Ramos (cell line): ENCODE data around the gene ZBED1.
"Not testable (repeated sequence)": the region's sequence is repeated elsewhere in the genome, so short reads cannot be mapped to it uniquely, and the experiment has no call there.

ENCODE experiments used
- in situ Hi-C: fragments of 300-500 bp; cut with MboI; formaldehyde crosslinking; loops from one replicate; pipeline ENCODE4 v1.14.3; 2022; ENCODE audit warnings: low sequenced_read_pairs; ENCODE audit not compliant: unreplicated experiment

Gene ZBED1

DNA sequence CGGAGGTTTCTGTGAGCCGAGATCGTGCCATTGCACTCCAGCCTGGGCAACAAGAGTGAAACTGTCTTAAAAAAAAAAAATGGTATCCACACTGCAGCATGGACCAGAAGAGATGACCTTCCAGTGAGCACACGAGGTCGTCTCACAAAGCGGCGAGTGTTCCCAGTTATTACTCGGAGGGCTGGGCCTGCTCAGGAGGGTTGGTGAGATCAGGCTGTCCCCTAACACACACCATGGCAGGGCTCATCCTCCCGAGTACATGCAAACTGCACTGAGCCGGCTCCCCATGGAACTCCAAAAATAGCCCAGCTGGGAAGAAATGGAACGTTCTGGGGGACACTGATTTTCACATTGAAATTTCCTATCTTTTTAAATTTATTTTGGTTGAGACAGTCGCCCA, 19.2 kb downstream of the ZBED1 start:
- in situ Hi-C loops, result not testable (repeated sequence)

DNA sequence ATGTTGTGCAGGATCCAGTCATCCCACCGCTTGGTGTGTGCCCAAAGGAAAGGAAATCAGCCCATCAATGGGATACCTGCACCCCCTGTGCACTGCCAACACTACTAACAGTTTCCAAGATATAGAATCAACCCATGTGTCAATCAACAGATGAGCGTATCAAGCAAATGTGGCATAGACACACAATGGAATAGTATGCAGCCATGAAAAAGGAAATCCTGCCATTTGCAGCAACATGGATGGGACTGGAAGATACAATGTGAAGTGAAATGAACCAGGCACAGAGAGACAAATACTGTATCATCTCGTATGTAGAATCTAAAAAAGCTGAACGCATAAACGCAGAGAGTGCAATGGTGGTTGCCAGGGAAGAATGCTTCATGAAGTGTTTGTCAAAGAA, 20.8 kb downstream of the ZBED1 start:
- in situ Hi-C loops, result not testable (repeated sequence)

DNA sequence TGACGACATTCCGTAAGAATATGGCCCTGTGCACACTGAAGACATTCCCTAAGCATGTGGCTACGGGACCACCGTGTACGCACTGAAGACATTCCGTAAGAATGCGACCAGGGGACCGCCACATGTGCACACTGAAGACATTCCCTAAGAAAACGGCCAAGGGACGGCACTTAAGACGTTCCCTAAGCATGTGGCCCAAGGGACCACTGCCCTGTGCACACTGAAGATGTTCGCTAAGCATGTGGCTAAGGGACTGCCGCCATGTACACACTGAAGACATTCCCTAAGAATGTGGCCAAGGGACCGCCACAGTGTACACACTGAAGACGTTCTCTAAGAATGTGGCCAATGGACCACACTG, 21.4 kb downstream of the ZBED1 start:
- in situ Hi-C loops, result no loop called here

- in situ Hi-C loops, result no loop called here
These were observed 22.0 kb downstream of the ZBED1 start for GRCh38 chrX:2478546-2479419.

DNA sequence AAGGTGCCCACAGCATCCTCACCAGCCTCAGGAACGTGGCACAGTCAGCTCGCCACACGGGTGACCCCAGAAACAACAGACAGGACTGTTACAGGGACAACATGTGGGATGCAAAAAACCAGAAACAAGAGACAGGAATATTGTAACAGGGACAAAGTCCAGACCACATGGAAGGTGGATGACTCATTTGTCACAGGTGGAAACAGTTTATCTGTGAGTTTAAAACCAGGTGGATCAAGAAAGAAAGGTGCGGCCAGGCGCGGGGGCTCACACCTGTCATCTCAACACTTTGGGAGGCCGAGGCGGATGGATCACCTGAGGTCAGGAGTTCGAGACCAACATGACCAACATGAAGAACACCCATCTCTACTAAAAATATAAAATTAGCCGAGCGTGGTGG, 23.5 kb downstream of the ZBED1 start:
- in situ Hi-C loops, result not testable (repeated sequence)

GRCh38 chrX:2474963-2475726, 25.6 kb downstream of the ZBED1 start:
- in situ Hi-C loops, result no loop called here

- in situ Hi-C loops, result no loop called here
These were observed 26.4 kb downstream of the ZBED1 start for GRCh38 chrX:2474280-2474962.

DNA sequence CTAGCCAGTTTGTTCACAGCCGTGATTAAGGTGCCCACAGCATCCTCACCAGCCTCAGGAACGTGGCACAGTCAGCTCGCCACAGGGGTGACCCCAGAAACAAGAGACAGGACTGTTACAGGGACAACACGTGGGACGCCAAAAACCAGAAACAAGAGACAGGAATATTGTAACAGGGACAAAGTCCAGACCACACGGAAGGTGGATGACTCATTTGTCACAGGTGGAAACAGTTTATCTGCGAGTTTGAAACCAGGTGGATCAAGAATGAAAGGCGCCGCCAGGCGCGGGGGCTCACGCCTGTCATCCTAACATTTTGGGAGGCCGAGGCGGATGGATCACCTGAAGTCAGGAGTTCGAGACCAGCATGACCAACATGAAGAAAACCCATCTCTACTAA, 27.7 kb downstream of the ZBED1 start:
- in situ Hi-C loops, result not testable (repeated sequence)

- in situ Hi-C loops, result no loop called here
These were observed 29.1 kb downstream of the ZBED1 start for GRCh38 chrX:2471641-2472040.

GRCh38 chrX:2471126-2471525, 29.6 kb downstream of the ZBED1 start:
- in situ Hi-C loops, result not testable (repeated sequence)

GRCh38 chrX:2469852-2470251, 30.9 kb downstream of the ZBED1 start:
- in situ Hi-C loops, result not testable (repeated sequence)

GRCh38 chrX:2469196-2469685, 31.5 kb downstream of the ZBED1 start:
- in situ Hi-C loops, result no loop called here

- in situ Hi-C loops, result no loop called here
These were observed 32.2 kb downstream of the ZBED1 start for GRCh38 chrX:2468261-2469195.

DNA sequence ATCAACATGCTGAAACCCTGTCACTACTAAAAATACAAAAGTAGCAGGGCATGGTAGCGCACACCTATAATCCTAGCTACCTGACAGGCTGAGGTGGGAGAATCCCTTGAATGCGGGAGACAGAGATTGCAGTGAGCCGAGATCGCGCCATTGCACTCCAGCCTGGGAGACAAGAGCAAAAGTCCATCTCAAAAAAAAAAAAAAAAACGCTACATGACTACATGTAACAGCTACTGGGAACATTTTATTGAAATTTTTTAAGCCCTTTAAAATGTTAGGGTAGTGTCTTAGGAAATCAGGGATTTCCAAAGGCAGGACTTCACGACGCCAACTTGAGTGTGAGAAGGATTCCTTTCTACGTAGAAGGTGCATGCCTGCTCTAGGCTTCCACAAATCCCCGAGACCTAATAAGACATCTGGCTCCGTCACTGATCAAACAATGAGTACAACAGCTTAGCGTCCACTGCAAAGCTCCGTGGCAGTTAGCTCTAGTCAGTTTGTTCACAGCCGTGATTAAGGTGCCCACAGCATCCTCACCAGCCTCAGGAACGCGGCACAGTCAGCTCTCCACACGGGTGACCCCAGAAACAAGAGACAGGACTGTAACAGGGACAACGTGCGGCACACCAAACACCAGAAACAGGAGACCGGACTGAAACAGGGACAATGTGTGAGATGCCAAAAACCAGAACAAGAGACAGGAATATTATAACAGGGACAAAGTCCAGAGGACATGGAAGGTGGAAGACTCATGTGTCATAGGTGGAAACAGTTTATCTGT, 33.7 kb downstream of the ZBED1 start:
- in situ Hi-C loops, result no loop called here

DNA sequence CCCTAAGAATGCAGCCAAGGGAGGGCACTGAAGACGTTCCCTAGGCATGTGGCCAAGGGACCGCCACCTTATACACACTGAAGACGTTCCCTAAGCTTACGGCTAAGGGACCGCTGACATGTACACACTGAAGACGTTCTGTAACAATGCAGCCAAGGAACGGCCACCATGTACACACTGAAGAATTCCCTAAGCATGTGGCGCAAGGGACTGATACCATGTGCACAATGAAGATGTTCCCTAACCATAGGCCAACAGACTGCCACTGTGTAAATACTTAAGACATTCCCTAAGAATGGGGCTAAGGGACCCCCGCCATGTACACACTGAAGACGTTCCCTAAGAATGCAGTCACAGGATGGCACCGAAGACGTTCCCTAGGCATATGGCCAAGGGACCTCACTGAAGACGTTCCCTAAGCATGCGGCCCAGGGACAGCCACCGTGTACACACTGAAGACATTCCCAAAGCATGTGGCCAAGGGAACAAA, 36.1 kb downstream of the ZBED1 start:
- in situ Hi-C loops, result no loop called here

DNA sequence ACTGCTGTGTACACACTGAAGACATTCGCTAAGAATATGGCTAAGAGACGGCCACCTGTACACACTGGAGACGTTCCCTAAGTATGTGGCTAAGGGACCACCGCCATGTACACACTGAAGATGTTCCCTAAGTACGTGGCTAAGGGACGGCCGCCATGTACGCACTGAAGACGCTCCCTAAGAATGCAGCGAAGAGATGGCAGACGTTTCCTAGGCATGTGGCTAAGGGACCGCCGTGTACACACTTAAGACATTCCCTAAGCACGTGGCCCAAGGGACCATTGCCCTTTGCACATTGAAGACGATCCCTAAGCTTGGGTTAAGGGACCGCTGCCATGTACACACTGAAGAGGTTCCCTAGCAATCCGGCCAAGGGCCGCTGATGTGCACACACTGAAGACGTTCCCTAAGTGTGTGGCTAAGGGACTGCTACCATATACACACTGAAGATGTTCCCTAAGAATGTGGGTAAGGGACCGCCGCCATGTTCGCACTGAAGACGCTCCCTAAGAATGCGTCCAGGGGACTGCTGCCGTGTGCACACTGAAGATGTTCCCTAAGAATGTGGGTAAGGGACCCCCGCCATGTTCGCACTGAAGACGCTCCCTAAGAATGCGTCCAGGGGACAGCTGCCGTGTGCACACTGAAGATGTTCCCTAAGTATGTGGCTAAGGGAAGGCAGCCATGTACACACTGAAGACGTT, 36.7 kb downstream of the ZBED1 start:
- in situ Hi-C loops, result no loop called here

- in situ Hi-C loops, result not testable (repeated sequence)
These were observed 37.3 kb downstream of the ZBED1 start for GRCh38 chrX:2463481-2463880.

DNA sequence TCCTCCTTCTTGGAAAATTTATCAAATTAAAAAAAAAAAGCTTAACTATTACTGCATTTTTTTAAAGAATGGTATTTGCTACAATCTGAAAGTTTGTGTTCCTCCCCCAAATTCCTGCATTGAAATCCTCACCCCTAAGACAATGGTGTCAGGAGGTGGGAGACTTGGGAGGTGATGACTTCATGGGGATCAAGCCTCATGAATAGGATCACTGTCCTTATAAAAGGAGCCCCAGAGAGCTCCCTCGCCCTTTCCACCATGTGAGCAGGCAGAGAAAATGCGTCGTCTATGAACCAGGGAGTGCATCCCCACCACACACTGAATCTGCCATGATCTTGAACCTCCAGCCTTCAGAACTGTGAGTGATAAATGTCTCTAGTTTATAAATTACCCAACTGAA, 38.0 kb downstream of the ZBED1 start:
- in situ Hi-C loops, result no loop called here
